Dedifferentiated amniotic fluid mesenchymal stem cell (primary cell): ENCODE data around the gene KRT82.
"Not testable (repeated sequence)": the region's sequence is repeated elsewhere in the genome, so short reads cannot be mapped to it uniquely, and the experiment has no call there.

Experiments used
- DNase-seq: peaks from one replicate; pipeline ENCODE4 v3.0.0-alpha.2; 2016; ENCODE audit errors: extremely low spot score

KRT82 gene

DNA sequence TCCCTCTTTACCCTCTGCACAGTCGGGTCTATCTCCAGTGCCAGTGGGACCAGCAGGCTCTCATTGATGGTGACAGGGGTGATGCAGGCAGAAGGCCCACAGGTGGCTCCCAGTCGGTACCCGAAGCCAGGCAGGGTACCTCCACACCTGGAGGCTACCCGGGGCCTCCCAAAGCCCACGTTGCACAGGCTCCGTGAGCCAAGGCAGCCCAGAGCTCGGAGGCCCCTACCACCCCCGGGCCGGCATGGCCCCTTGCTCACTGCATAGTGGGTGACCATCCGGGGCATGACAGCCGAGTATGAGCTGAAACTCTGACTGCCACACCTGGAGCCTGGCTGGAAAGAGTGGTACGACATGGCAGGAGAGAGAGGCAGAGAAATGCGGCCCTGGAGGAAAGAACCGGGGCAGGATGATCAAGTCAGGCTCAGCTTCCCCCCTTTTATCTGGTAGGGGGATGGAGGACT, at the start of gene KRT82:
TSS of gene KRT82 (minus strand) at position 414 of the 464 bp plus-strand sequence. CDS start at position 356, 58 bp downstream.
- DNase-seq: no peak

DNA sequence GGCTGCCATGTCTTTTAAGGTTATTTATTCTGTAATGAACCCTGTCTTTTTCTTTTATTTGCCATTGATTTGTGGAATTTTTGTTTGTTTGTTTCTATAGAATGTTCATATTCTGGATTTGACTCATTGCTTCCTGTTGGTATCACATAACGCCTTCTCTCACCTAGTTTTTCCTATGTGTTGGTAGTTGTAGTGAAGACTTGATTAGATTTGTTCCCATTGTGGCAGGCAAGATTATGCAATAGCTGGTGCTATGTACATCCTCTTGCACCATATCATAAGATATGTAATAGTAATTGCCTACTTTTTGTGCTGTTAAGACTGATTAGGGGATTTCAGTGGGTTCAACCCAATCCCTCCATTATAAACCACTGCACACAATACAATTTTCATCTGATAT, 49.7 kb upstream of the KRT82 start:
- no peak for DNase-seq

DNA sequence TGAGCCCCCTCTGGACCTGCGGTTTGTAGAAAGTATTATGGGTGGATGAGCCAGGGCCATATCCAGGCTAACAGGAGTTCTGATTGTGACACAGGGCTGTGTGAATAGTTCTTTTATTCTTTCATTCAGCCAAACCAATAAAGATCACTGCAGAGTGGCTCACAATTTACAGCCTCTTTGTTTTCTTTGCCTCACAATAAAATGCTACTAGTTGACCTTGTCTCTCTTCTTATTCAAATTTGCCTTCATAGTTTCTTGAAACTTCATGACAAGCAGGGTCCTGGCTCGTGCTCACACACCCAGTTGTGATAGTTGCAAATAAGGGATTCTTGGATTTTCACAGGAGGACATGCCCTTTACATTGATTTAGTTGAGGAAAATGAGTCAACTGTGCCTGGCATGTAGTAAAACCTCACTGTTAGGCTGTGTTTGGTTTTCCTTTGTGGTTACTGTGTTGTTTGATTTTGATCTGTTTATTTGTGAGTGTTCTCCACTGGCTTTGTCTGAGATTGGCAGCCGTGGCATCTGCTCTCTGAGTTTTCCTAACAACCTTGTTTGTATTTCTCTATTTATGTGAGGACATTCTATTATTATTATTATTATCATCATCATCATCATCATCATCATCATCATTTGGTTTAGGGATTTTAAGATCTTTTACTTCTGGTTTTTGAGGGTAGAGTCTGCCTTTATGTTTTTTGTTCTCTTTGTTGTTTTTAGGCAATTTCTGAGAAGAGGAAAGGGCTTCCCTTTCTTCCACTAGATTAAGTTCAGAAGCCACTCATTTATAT, 48.5 kb upstream of the KRT82 start:
- DNase-seq: no peak

DNA sequence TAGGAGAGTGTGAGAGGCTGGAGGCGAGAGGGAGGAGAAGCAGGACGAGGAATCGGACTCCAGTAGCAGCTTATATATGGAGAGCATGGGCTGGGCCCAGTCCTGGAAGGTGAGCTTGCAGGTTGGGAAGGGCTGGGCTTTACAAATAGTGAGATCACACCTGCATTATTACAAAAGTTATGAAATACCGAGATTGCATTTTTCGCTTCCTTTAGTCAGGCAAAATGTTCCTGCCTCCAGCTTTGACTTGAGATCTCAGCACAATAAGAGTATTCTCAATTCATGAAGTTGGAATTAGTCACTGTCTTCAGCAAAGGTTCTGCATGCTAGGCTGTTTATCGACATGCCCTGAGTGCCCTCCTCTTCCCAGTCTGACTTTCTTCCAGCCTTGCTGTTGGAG, 46.0 kb upstream of the KRT82 start, which contains the start of gene KRT6B:
TSS of gene KRT6B (minus strand) at position 46 of the 400 bp plus-strand sequence. CDS start 68 bp downstream, outside the sequence.
- DNase-seq: no peak

GRCh38 chr12:52448228-52448627, 42.1 kb upstream of the KRT82 start:
- no peak for DNase-seq

GRCh38 chr12:52447196-52447595, 41.1 kb upstream of the KRT82 start:
- DNase-seq: not testable (repeated sequence)

GRCh38 chr12:52446367-52447045, 40.4 kb upstream of the KRT82 start:
- DNase-seq: no peak

GRCh38 chr12:52445876-52446275, 39.7 kb upstream of the KRT82 start:
- DNase-seq: no peak

DNA sequence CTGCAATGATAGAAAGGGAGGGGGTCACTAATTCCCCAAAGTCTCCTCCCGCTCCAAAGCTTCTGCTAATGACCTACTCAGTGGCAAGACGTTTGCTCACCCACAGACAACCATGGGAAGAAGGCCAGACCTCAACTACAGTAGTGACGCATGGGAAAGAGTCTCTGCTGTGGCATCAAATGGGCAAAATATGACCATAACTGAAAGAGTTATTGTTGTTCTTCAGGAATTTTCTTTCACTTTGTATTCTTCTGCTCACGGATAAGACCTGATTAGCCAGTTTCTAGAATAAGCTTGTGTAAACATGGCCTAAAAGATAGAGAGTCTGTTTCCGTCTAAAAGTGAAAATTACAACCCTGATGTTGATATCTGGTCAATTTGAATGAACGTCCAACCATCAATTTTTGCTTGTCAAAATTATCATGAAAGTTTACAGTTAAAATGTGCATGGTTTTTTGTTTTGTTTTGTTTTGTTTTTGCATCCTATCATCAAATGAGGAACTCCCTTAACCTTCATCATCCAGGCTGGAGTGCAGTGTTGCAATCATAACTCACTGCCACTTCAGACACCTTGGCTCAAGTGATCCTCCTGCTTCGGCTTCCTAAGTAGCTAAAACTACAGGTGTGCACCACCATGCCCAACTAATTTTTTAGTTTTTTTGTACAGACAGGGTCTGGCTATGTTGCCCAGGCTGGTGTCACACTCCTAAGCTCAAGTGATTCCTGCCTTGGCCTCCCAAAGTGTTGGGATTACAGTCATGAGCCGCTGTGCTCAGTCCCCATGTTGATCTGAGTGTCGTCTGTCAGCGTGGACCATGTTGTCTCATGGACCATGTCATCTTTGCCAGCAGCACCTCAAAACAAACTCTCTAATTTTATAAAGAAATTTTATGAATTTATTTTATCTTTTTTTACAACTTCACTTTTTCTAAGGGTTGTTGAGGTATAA, 38.8 kb upstream of the KRT82 start:
- DNase-seq: no peak

GRCh38 chr12:52443966-52444365, 37.8 kb upstream of the KRT82 start:
- no peak for DNase-seq

GRCh38 chr12:52442600-52443061, 36.5 kb upstream of the KRT82 start:
- no peak for DNase-seq

DNA sequence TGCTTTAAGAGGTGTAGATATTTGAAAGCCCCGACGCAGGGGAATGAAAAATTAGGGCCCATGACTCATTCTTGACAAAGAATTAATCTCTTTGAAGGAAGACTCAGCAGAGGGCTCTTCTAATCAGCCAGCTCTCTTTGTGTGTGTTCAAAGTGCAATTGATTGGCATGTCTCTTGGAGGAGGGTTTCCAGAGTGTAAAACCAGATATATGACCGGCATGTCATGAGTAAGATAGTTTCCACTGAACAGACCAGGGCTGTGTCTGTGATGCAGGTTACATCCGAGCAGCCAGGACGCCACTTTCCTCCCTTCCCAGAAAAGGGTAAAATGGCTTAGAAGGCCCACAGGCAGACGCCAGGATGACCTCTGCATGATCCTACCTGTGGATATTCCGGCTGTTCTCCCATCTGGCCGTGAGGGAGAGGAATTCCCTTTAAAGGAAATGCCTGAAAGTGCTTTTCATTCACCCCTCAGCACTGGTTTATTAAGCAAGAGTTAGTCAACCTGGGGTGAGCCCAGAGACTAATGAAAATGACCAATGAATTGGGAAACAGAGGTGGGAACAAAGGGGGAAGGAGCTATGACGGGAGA, 35.3 kb upstream of the KRT82 start:
- DNase-seq: no peak

DNA sequence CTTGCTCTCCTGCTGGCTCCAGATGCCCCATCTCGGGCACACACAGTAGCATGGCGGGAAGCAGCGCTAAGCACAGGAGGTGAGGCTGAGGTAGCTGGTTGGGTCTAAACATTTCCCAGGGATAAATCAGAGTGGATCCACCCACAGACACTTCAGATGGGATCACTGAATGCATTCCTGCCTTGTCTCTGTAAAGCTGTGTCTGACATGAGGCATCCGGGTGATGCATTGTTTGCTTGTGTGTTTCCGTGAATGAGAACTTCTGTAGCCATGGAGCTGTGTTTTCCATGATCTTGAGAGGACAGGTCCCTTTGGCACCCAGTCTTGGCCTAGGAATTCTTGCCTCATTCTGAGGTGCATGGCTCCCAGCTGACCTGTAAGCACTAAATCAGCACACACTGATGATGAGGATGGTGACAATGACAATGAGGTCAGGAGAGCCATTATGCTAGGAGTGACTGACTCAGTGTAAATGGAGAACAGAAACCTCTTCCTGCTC, 34.7 kb upstream of the KRT82 start:
- DNase-seq: no peak

GRCh38 chr12:52439845-52440244, 33.7 kb upstream of the KRT82 start:
- no peak for DNase-seq

DNA sequence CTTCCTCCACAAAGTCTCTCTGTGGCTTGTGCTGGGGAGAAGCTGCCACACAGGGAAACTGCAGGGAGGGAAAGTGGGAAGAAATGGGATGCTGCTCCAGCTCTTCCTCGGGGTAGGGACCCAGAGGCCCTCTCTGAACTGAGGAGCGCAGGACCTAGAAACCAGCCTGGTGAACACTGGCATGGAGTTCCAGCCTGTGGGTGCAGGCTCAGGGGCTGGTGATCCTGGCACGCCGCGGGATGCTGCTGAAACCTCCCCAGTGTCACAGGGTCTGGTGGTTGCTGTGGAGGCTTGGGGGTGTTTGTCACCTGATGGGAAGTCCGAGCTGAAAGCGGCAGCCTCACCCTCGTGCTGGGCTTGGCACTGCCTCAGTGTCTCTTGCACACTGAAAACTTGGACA, 33.3 kb upstream of the KRT82 start:
- DNase-seq: no peak

GRCh38 chr12:52438305-52439301, 32.5 kb upstream of the KRT82 start:
- no peak for DNase-seq

DNA sequence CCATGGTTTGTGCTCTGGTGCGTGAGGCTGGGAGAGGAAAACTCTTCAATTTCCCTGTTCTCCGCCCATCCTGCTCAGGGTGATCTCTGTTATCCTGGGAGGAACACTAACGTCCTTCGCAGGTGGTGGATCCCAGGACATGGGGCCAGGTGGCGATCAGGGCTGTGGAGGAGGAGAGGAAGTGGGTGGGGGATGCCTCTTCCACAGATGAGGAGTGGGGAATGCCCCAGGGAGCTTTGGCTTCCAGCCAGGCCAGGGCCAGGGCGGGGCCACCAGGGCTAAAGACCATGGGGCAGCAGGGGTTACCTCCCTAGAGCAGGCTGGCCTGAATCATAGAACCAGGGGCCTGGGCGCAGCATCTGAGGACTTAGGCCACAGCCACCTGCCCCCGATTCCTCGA, 31.4 kb upstream of the KRT82 start:
- no peak for DNase-seq

GRCh38 chr12:52436828-52437474, 30.8 kb upstream of the KRT82 start:
- no peak for DNase-seq
